Ishikawa (cell line): Measurements from ENCODE around the gene IFI27.

ENCODE experiments used
- EP300 ChIP-seq: IDR thresholded peaks from 2 replicates; pipeline ENCODE4 v1.6.1; 2012; ENCODE audit warnings: borderline replicate concordance
- TAF1 ChIP-seq: IDR thresholded peaks from 2 replicates; pipeline ENCODE4 v1.6.1; 2012; ENCODE audit warnings: low read depth, mild to moderate bottlenecking
- USF1 ChIP-seq: IDR thresholded peaks from 2 replicates; pipeline ENCODE4 v1.6.1; 2012
- TF ChIP-seq, protein P1 (sequence below): IDR thresholded peaks from 2 replicates; pipeline ENCODE4 v1.6.1; 2012

GRCh38 chr14:94123868-94124267, 13.3 kb downstream of the IFI27 start:
- TF ChIP-seq EP300 (no peak), TAF1 (no peak), USF1 (no peak)
- TF ChIP-seq, protein P1, sequence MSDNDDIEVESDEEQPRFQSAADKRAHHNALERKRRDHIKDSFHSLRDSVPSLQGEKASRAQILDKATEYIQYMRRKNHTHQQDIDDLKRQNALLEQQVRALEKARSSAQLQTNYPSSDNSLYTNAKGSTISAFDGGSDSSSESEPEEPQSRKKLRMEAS: no peak
